Neural cell (in vitro differentiated cells): ENCODE measurements around the gene EYA2.

ENCODE experiments used
- EP300 ChIP-seq: fragments of 450-650 bp; conservative IDR thresholded peaks from 2 replicates; pipeline ENCODE4 v1.6.1; 2014; ENCODE audit warnings: antibody characterized with exemption, mild to moderate bottlenecking, moderate library complexity; ENCODE audit not compliant: poor library complexity, severe bottlenecking
- EZH2 ChIP-seq: fragments of 200-600, 300-800 bp; shearing (Covaris generic), sonication (generic); IDR thresholded peaks from 2 replicates; pipeline ENCODE4 v1.6.1; 2014; ENCODE audit warnings: antibody characterized with exemption, low read length, borderline replicate concordance, mild to moderate bottlenecking; ENCODE audit not compliant: insufficient read depth, poor library complexity, severe bottlenecking
- MXI1 ChIP-seq: fragments of 450-650 bp; conservative IDR thresholded peaks from 2 replicates; pipeline ENCODE4 v1.6.1; 2014; ENCODE audit warnings: antibody characterized with exemption, mild to moderate bottlenecking; ENCODE audit not compliant: poor library complexity, severe bottlenecking
- POLR2AphosphoS5 ChIP-seq: IDR thresholded peaks from 2 replicates; pipeline ENCODE4 v1.6.1; 2012
- RAD21 ChIP-seq: fragments of 450-650 bp; conservative IDR thresholded peaks from 2 replicates; pipeline ENCODE4 v1.6.1; 2014; ENCODE audit warnings: antibody characterized with exemption, mild to moderate bottlenecking, moderate library complexity
- SMC3 ChIP-seq: fragments of 450-650 bp; conservative IDR thresholded peaks from 2 replicates; pipeline ENCODE4 v1.6.1; 2014; ENCODE audit warnings: antibody characterized with exemption, mild to moderate bottlenecking, moderate library complexity; ENCODE audit not compliant: poor library complexity
- TF ChIP-seq, protein P1 (sequence below): fragments of 450-650 bp; IDR thresholded peaks from 2 replicates; pipeline ENCODE4 v1.5.1; 2014; ENCODE audit warnings: antibody characterized with exemption, mild to moderate bottlenecking, moderate library complexity; ENCODE audit not compliant: poor library complexity, severe bottlenecking
- TF ChIP-seq, protein P2 (sequence below): IDR thresholded peaks from 2 replicates; pipeline ENCODE4 v1.6.1; 2012; ENCODE audit warnings: borderline replicate concordance

DNA sequence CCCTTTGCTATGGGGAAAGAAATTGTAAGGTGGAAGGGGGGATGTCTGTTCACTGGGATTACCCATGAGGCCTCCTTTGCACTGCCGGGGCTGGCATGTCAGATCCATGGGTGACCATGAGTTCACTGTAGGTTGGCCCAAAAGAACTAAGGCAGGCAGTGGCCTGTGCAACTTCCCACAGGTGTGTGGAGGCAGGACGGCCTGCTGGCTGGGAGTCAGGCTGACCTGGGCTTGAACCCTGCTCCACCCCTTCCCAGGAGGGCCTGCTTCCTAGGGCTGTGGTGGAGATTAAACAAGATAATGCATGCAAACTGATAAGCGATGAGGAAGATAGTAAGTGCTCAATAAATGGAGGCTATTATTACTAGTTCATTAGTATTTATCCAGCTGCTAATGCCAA is 163.0 kb downstream of the EYA2 start:
- TF ChIP-seq, protein P1, sequence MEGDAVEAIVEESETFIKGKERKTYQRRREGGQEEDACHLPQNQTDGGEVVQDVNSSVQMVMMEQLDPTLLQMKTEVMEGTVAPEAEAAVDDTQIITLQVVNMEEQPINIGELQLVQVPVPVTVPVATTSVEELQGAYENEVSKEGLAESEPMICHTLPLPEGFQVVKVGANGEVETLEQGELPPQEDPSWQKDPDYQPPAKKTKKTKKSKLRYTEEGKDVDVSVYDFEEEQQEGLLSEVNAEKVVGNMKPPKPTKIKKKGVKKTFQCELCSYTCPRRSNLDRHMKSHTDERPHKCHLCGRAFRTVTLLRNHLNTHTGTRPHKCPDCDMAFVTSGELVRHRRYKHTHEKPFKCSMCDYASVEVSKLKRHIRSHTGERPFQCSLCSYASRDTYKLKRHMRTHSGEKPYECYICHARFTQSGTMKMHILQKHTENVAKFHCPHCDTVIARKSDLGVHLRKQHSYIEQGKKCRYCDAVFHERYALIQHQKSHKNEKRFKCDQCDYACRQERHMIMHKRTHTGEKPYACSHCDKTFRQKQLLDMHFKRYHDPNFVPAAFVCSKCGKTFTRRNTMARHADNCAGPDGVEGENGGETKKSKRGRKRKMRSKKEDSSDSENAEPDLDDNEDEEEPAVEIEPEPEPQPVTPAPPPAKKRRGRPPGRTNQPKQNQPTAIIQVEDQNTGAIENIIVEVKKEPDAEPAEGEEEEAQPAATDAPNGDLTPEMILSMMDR = no peak
- TF ChIP-seq EZH2 = no peak
- no peak for TF ChIP-seq POLR2AphosphoS5
- TF ChIP-seq MXI1 = no peak
- no peak for TF ChIP-seq EP300
- TF ChIP-seq, protein P2, sequence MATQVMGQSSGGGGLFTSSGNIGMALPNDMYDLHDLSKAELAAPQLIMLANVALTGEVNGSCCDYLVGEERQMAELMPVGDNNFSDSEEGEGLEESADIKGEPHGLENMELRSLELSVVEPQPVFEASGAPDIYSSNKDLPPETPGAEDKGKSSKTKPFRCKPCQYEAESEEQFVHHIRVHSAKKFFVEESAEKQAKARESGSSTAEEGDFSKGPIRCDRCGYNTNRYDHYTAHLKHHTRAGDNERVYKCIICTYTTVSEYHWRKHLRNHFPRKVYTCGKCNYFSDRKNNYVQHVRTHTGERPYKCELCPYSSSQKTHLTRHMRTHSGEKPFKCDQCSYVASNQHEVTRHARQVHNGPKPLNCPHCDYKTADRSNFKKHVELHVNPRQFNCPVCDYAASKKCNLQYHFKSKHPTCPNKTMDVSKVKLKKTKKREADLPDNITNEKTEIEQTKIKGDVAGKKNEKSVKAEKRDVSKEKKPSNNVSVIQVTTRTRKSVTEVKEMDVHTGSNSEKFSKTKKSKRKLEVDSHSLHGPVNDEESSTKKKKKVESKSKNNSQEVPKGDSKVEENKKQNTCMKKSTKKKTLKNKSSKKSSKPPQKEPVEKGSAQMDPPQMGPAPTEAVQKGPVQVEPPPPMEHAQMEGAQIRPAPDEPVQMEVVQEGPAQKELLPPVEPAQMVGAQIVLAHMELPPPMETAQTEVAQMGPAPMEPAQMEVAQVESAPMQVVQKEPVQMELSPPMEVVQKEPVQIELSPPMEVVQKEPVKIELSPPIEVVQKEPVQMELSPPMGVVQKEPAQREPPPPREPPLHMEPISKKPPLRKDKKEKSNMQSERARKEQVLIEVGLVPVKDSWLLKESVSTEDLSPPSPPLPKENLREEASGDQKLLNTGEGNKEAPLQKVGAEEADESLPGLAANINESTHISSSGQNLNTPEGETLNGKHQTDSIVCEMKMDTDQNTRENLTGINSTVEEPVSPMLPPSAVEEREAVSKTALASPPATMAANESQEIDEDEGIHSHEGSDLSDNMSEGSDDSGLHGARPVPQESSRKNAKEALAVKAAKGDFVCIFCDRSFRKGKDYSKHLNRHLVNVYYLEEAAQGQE = no peak
- TF ChIP-seq SMC3 = no peak
- TF ChIP-seq RAD21 = no peak
